ENCODE measurements around the gene MICAL2.

The MICAL2 gene

DNA sequence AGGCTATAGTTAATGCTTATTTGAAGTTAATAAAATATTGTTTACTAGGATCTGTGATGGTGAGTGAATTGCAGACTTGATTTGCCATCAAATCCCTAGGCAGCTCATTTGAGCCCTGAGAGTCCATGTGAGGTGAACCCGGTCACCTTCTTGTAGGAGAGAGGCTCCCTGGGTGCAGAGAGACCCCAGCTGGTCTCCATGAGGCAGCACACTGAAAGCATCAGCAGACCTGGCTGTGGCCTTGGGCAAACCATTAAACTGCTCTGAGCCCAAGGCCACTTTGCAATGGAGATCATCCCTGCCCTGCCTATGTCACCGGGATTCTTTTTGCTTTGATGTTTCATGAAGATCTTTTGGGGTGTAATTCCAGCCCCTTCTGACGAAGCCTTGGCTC is 125.2 kb downstream of the MICAL2 start:
- DNase-seq (ENCODE audit: low read depth): peak; percentile 56
- TF ChIP-seq, protein P1, sequence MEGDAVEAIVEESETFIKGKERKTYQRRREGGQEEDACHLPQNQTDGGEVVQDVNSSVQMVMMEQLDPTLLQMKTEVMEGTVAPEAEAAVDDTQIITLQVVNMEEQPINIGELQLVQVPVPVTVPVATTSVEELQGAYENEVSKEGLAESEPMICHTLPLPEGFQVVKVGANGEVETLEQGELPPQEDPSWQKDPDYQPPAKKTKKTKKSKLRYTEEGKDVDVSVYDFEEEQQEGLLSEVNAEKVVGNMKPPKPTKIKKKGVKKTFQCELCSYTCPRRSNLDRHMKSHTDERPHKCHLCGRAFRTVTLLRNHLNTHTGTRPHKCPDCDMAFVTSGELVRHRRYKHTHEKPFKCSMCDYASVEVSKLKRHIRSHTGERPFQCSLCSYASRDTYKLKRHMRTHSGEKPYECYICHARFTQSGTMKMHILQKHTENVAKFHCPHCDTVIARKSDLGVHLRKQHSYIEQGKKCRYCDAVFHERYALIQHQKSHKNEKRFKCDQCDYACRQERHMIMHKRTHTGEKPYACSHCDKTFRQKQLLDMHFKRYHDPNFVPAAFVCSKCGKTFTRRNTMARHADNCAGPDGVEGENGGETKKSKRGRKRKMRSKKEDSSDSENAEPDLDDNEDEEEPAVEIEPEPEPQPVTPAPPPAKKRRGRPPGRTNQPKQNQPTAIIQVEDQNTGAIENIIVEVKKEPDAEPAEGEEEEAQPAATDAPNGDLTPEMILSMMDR (conservative IDR thresholded peaks at IDR 0.05; ENCODE audit: low read depth, low read length): peak; percentile 39
- H3K4me3 ChIP-seq (ENCODE audit: low read depth, low read length): no peak overlapping the region

DNA sequence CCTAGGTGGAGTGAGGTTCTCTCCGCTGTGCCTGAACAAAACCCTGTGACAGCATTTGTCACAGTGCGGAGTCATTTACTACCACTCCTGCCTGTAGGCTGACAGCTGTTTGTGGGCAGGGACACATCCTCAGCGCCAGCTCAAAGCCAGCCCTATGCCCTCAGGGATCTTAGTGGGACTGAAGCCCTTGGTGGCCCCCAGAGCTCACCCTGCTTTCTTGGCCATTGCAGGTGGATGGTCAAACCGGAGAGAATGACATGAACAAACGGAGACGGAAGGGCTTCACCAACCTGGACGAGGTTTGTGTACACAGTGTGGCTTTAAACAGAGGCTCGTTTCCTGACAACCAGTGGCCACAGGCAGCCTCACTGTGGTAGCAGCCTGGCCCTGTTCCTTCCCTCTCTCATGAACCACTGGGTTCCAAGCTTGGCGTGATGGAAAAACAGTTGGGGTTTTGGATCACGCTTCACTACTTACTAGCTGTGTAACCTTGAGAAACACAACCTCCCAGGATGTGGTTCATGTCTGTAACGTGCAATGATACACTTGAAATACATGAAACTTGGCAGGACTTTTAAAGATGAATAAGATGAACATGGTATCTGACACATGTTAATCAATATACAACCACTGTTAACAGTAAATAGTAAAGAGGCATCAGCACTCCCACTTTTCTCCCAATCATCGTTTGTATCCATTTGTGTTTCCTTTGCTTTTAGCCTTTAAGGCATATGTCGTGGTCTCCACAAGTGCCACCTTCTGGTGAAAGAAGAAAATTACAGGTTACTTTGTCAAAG is 125.8 kb downstream of the MICAL2 start:
- DNase-seq (ENCODE audit: low read depth): peak; percentile 81
- TF ChIP-seq, protein P1 (conservative IDR thresholded peaks at IDR 0.05; ENCODE audit: low read depth, low read length): peak; percentile 72
- no peak overlapping the region for H3K4me3 ChIP-seq (ENCODE audit: low read depth, low read length)

DNA sequence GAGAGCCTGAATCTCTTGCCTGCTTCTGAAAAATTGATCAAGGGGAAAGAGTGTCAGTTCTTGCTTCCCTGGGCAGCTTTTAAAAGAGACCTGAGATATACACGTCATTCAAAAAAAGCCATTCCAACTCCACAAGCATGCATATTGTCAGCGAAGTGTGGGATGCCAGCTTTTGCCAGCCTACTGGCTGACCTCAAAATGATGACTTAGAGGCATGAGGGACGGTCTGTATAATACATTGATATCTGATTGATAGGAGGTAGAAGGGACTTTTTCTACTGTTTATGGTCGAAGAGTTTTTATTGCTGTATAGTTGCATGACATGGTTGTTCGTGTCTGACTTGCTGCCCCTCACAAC is 126.3 kb downstream of the MICAL2 start:
- H3K4me3 ChIP-seq (ENCODE audit: low read depth, low read length): no peak overlapping the region
- TF ChIP-seq, protein P1 (conservative IDR thresholded peaks at IDR 0.05; ENCODE audit: low read depth, low read length): no peak
- DNase-seq (ENCODE audit: low read depth): no peak

DNA sequence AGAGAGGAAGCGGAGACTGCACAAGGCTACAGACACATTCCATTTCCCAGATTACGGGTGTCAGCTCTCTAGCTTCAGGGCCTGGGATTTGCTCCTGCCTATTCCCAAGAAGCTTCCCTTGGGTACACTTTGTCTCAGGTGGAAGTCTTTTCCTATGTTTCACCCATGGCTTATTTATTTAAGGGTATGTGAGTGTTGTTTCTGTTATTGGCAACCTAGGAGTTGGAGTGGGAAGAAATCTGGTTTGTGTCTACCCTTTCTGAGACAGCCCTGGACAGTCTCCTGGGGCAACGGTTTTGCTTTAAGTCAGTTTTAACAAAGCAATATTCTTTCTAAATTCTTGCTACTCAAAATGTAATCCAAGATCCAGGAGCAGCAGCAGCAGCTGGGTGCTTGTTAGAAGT is 127.0 kb downstream of the MICAL2 start:
- no peak for DNase-seq (ENCODE audit: low read depth)
- no peak overlapping the region for H3K4me3 ChIP-seq (ENCODE audit: low read depth, low read length)
- TF ChIP-seq, protein P1 (conservative IDR thresholded peaks at IDR 0.05; ENCODE audit: low read depth, low read length): no peak

DNA sequence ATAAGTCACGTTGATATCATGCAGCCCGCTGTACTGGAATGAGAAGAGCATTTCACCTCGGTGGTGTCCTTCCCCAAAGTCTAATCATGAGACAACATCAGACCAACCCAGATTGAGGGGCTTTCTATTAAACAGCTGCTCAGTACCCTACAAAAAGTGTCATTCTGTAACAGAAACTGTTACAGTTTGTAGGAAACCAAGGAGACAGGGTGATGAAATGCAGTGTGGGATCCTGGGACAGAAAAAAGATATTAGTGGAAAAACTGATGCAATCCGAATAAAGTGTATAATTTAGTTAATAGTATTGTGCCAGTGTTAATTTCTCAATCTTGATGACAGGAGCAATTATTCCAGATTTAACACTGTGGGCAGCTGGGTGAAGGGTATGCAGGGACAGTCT is 128.0 kb downstream of the MICAL2 start:
- no peak for DNase-seq (ENCODE audit: low read depth)
- no peak overlapping the region for H3K4me3 ChIP-seq (ENCODE audit: low read depth, low read length)
- TF ChIP-seq, protein P1 (conservative IDR thresholded peaks at IDR 0.05; ENCODE audit: low read depth, low read length): no peak

DNA sequence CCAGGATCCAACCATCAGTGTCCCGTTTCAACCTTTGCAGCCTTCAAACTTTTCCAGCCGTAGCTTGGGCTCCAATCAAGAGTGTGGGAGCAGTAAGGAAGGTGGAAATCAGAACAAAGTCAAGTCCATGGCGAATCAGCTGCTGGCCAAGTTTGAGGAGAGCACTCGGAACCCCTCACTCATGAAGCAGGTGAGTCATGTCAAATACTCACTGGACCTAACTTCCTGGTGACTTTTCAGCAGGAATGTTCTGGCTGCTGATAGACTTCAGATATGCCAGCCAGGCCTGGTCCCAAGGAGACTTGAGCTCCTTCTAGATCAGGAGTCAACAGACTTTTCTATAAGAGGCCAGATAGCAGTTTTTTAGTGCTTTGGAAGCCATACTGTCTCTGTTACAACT is 129.0 kb downstream of the MICAL2 start:
- TF ChIP-seq, protein P1 (conservative IDR thresholded peaks at IDR 0.05; ENCODE audit: low read depth, low read length): no peak
- no peak overlapping the region for H3K4me3 ChIP-seq (ENCODE audit: low read depth, low read length)
- no peak for DNase-seq (ENCODE audit: low read depth)

DNA sequence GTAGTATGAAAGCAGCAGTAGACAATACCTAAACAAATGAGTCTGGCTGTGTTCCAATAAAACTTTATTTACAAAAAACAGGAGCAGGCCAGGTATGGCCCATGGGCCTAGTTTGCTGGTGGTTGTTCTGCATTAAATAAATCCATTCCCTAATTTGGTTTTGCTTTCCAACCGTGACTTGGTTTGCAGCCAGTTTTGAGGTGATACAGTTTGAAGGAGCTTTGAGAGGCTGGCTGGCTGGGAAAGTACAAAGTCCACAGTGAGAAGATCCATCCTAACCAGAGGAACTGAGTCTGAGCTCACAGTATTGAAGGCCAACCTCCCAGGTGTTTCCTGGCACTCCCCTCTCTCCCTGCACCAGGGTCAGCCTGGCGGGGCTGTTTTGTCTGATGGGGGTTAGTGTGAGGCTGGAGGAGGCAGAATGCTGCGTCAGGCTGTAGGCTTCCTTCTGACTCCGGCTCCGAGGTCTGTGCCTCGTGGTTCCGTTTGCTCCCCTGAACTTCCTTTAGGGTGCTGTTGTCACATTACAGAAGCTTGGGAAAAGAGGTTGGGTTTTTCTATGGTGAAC is 129.5 kb downstream of the MICAL2 start:
- TF ChIP-seq, protein P1 (conservative IDR thresholded peaks at IDR 0.05; ENCODE audit: low read depth, low read length): no peak
- no peak for DNase-seq (ENCODE audit: low read depth)
- no peak overlapping the region for H3K4me3 ChIP-seq (ENCODE audit: low read depth, low read length)

Measured in choroid plexus epithelial cell (primary cell).